Activated naive CD8-positive, alpha-beta T cell (primary cell): ENCODE measurements around the gene MYO5B.
"Not testable (repeated sequence)": the region's sequence is repeated elsewhere in the genome, so short reads cannot be mapped to it uniquely, and the experiment has no call there.

Source experiments
- H3K27ac Mint-ChIP-seq: one replicate; pipeline ENCODE4 v1.8.0; 2021; ENCODE audit warnings: mixed read lengths
- H3K27me3 Mint-ChIP-seq: one replicate; pipeline ENCODE4 v1.8.0; 2021; ENCODE audit warnings: mixed read lengths
- H3K36me3 Mint-ChIP-seq: one replicate; pipeline ENCODE4 v1.8.0; 2021; ENCODE audit warnings: mixed read lengths
- H3K4me1 Mint-ChIP-seq: one replicate; pipeline ENCODE4 v1.8.0; 2021; ENCODE audit warnings: low read depth, mixed read lengths
- H3K4me3 Mint-ChIP-seq: one replicate; pipeline ENCODE4 v1.8.0; 2021; ENCODE audit warnings: mild to moderate bottlenecking, mixed read lengths
- H3K9me3 Mint-ChIP-seq: one replicate; pipeline ENCODE4 v1.8.0; 2021; ENCODE audit warnings: low read depth, mixed read lengths

MYO5B gene

DNA sequence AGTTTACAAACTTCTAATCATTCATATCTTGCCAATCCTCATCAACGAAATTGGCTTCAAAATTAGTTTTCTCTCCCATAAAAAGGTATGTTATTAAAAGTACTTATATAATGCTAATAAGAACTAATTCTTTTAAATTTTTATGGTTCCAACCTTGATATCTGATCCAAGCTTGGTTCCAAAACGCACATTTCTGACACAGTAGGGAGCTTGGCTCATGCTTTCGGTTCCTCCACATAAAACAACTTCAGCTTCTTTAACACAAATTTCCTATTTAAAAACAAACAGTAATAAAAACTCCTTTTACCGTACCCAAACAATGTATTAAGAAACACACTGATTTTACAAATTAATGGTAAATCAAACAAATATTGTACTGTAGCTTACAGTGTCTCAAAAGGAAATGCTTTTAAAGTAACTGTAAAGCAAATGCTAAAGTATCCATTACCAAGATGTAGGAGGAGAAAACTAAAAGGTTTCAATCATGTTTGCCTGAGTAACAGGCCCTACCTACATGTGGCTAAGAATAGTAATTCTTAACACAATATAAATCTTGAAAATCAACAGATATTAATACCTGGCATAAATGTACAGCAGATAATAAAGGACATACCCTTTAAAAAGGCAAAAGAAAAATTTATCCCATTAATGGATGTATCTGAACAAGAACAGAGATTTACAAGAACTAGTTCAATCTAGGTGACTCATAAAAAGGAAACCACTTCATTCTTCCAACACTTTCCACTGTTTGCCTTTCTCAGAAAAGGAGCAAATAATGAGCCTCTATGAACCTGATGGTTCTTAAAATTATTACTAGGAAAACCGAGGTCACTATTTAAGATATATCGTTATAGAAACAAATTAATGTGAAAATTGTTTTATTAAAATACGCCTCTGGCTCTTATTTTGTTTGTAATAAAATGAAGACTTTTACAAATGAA is 399.1 kb downstream of the MYO5B start:
- H3K36me3 Mint-ChIP-seq: peaks cover 11% of the 10 kb centered on the region
- no peak overlapping the region for H3K4me3 Mint-ChIP-seq
- no peak overlapping the region for H3K27ac Mint-ChIP-seq
- no peaks in the 10 kb centered on the region for H3K9me3 Mint-ChIP-seq
- H3K4me1 Mint-ChIP-seq: peaks cover 9% of the 10 kb centered on the region
- no peaks in the 10 kb centered on the region for H3K27me3 Mint-ChIP-seq

DNA sequence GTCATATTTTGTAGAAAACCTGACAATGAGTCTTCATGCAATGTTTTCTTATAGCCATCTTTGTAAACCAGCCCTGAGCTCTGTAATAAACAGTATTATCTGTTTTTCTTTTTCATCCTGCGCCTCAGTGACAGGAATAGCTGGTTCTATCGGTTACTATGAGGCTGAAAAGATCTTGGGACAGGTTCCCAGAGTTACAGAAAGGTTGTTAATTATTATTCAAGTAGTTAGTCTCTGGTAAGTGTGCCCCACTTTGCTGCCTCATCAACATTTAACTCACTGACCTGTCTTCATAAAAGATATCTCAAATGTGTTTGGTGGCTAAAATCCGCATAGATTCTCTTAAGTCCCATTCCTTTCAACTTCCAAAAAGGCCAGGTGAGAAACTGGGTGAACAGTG is 400.2 kb downstream of the MYO5B start:
- H3K4me3 Mint-ChIP-seq: no peak overlapping the region

DNA sequence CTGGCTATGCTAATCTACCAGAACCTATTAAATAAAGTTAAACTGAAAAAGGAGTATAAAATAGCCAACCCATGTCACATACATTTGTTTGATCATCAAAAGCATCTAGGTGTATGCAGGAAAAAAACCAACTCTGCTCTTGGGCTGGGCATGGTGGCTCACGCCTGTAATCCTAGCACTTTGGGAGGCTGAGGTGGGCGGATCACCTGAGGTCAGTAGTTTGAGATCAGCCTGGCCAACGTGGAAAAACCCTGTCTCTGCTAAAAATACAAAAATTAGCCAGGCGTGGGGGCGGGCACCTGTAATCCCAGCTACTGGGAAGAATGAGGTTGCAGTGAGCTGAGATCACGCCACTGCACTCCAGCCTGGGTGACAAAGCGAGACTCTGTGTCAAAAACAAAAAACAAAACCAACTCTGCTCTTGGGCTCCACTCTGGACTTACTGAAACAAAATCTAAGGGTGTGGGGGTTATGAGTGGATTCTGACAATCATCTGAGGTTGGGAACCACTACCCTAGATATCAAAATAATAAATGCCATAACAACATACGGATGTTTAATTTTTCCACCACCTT is 405.3 kb downstream of the MYO5B start:
- H3K4me1 Mint-ChIP-seq: peaks cover 38% of the 10 kb centered on the region
- not testable (repeated sequence) for H3K27ac Mint-ChIP-seq, H3K4me3 Mint-ChIP-seq, H3K27me3 Mint-ChIP-seq, H3K9me3 Mint-ChIP-seq
- H3K36me3 Mint-ChIP-seq: peaks cover 18% of the 10 kb centered on the region

More for the DNA sequence above, 400.2 kb downstream of the MYO5B start:
- Mint-ChIP-seq H3K36me3 (peaks cover 15% of the 10 kb centered on the region), H3K27ac (no peak overlapping the region), H3K4me1 (peaks cover 11% of the 10 kb centered on the region), H3K9me3 (no peaks in the 10 kb centered on the region), H3K27me3 (no peaks in the 10 kb centered on the region)

DNA sequence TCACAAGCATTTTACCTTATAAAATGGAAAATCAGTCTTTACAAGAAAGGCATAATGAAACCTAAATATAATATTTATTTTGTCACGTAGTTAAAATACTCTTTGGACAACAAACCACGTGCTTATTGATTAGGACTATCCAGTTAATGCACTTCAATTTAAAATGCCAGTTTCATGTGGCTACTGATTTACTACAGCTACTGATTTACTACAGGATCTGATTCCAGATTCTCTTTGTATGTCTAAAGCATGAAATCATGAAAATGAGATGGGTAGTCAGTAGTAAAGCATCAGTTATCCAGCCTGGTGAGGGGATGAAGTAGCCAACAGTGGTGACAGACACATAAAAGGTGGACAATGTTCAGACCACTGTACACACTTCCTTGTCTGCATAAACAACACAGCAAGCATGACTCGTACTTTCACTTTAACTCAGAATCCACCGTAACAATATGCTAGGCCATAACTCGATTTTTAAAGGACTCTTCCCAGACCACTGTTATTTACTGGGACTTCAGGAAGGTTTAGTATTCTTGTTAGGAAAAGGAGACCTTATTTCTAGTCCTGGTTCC is 406.5 kb downstream of the MYO5B start:
- peak overlapping the region; percentile 58 for H3K27ac Mint-ChIP-seq
- peaks cover 28% of the 10 kb centered on the region for H3K36me3 Mint-ChIP-seq
- H3K27me3 Mint-ChIP-seq: no peaks in the 10 kb centered on the region
- no peaks in the 10 kb centered on the region for H3K9me3 Mint-ChIP-seq
- H3K4me1 Mint-ChIP-seq: peaks cover 45% of the 10 kb centered on the region
- no peak overlapping the region for H3K4me3 Mint-ChIP-seq

DNA sequence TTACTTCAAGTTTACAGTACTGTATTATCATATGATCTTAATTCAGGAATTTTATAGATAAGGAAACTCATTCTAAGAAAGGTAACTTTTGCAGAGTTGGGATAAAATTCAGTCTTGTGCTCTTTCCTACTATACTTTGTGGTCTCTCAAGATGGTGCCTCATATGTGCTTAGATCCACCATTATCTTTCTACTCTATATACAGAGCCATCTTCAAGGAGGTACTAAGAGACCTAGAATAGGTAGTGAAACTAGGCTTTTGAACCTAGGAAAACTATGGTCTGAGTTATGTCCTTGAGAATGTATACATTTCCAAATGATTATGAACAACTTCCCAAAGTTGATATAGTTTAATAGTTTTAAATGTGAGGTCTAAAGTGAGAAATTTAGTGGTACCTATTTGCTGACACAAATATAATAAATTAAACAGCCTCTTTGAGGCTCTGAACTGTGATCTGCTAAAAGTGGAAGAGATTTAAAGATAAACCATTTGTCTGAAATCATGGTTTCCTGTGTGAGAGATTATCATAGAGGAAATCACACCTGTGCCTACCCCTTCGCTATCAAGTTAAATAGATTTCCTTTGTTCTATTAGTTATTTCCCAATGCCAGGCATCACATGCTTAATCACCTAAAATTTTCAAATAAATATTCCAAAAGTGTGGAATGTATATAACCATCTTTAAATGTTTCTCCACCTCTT is 408.8 kb downstream of the MYO5B start:
- H3K9me3 Mint-ChIP-seq: no peaks in the 10 kb centered on the region
- H3K27me3 Mint-ChIP-seq: no peaks in the 10 kb centered on the region
- peaks cover 45% of the 10 kb centered on the region for H3K4me1 Mint-ChIP-seq
- no peak overlapping the region for H3K27ac Mint-ChIP-seq
- H3K4me3 Mint-ChIP-seq: peak overlapping the region; percentile 33
- H3K36me3 Mint-ChIP-seq: peaks cover 35% of the 10 kb centered on the region

DNA sequence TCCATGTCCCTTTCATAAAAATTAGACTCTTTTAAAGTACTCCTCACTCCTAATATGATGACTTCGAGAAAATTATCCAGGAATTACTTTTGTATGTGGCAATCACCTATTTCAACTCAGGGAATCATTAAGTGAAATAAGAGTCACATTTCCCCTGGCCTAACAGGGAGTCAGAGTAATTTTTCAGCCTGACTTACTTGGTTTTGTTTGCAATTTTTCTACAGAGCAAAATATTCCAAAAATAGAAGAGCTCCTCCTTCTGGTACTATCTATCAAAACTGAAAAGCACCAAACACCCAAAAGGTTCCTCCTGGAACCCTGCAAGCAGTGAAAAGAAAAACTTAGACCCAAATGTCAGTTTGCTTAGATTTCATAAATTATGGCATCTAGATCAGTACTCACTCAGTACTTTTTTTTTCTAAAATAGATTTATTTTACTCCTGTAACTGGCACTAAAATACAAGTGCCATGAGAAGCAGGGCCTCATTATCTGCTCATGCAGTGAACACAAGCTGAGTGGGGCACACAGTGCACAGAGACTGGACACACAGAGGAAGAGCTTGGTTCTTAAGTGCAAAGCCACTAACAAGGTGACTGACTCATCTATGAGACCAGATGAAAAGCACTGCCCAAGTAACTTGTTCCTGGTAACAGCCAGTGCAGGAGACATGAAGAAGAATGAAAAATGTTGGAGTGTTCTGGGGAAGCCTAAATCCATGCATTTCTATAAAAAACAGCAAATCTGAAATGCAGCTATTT is 410.3 kb downstream of the MYO5B start:
- peaks cover 37% of the 10 kb centered on the region for H3K36me3 Mint-ChIP-seq

DNA sequence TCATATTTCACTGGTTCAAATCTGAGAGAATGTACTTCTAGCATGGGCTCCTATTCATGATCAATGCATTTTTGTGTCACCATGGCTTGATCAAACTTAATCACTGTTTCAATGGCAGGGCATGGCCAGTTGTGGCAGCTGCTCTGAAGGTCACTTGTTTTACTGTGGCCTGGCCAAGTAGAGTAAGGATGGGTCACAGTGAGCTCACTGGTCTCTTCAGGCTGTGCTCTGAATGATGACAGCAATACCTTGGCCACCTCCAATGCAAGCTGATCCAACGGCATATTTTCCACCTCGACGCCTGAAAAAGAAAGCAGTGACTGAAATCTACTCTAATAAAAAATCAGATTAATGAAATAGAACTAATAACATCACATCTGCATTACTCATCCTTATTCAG is 411.3 kb downstream of the MYO5B start:
- Mint-ChIP-seq H3K4me1 (peaks cover 36% of the 10 kb centered on the region), H3K36me3 (peaks cover 44% of the 10 kb centered on the region)
- H3K27ac Mint-ChIP-seq, H3K9me3 Mint-ChIP-seq, H3K4me3 Mint-ChIP-seq, H3K27me3 Mint-ChIP-seq: not testable (repeated sequence)

More for the DNA sequence above, 410.3 kb downstream of the MYO5B start:
- Mint-ChIP-seq H3K4me3 (no peak overlapping the region), H3K27ac (no peak overlapping the region), H3K4me1 (peaks cover 42% of the 10 kb centered on the region), H3K27me3 (no peaks in the 10 kb centered on the region), H3K9me3 (no peaks in the 10 kb centered on the region)

DNA sequence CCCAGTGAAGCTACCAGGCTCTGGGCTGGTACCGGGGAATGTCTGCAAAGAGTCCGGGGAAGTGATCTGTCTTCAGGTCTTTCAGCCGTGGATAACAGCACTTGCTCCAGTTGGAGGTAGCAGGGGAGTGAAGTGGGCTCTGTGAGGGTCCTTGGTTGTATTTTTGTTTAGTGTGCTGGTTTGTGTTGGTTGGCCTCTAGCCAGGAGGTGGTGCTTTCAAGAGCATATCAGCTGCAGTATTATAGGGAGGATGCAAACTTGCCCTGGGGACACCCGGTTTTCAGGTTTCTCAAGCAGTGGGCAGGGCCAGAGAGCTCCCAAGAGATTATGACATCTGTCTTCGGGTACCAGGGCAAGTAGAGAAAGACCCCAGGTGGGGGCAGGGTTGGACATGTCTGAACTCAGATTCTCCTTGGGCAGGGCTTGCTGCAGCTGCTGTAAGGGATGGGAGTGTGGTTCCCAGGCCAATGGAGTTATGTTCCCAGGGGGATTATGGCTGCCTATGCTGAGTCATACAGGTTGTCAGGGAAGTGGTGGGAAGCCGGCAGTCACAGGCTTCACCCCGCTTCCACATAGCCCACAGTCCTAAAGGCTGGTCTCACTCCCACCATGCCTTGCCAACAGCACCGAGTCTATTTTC is 416.0 kb downstream of the MYO5B start:
- H3K27me3 Mint-ChIP-seq: peaks cover 2% of the 10 kb centered on the region
- H3K36me3 Mint-ChIP-seq: peaks cover 53% of the 10 kb centered on the region
- H3K4me1 Mint-ChIP-seq: peaks cover 2% of the 10 kb centered on the region
- peaks cover 15% of the 10 kb centered on the region for H3K9me3 Mint-ChIP-seq
- no peak overlapping the region for H3K27ac Mint-ChIP-seq
- no peak overlapping the region for H3K4me3 Mint-ChIP-seq
